Fibroblast of lung (primary cell): ENCODE data around the gene DOCK4. TPM values are rescaled to one million over a fixed set of nuclear protein-coding genes. Genes with fewer than 3 reads are reported as not detected.

Source experiments
- DNase-seq, 2 donors: peaks; one replicate each; pipeline versions ENCODE4 v3.0.0 to v3.0.0-alpha.2; 2010; ENCODE audit warnings: low read depth in 2 of 2
- H2AFZ ChIP-seq: 2 replicates; pipeline ENCODE4 v1.5.1; 2012; ENCODE audit warnings: low read length, control low read depth, inconsistent platforms
- H3K27ac ChIP-seq: 2 replicates; pipeline ENCODE4 v1.5.1; 2011; ENCODE audit warnings: low read length, control low read depth; ENCODE audit not compliant: insufficient read depth
- H3K27me3 ChIP-seq: 2 replicates; pipeline ENCODE4 v1.5.1; 2011; ENCODE audit warnings: mild to moderate bottlenecking, low read length; ENCODE audit not compliant: control insufficient read depth, insufficient read depth
- H3K36me3 ChIP-seq: 2 replicates; pipeline ENCODE4 v1.5.1; 2011; ENCODE audit warnings: low read length; ENCODE audit not compliant: control insufficient read depth, insufficient read depth
- H3K4me1 ChIP-seq: 2 replicates; pipeline ENCODE4 v1.5.1; 2011; ENCODE audit warnings: low read length; ENCODE audit not compliant: control insufficient read depth, insufficient read depth; ENCODE audit errors: extremely low read depth
- H3K4me2 ChIP-seq: 2 replicates; pipeline ENCODE4 v1.5.1; 2011; ENCODE audit warnings: low read length, control low read depth; ENCODE audit not compliant: insufficient read depth; ENCODE audit errors: extremely low read depth
- H3K4me3 ChIP-seq, 4 experiments: fragments of 200-600 bp in 1 of 4; sonication (generic) in 1 of 4; replicated peaks in 1 of 4; 2 replicates each; pipeline ENCODE4 v1.5.1; 2011 to 2016; ENCODE audit warnings: low read length in 4 of 4, low read depth in 3 of 4, mild to moderate bottlenecking in 3 of 4, control low read depth in 2 of 4, inconsistent platforms in 1 of 4, mixed read lengths in 1 of 4; ENCODE audit not compliant: insufficient read depth in 1 of 4; ENCODE audit errors: control extremely low read depth in 1 of 4
- H3K79me2 ChIP-seq: 2 replicates; pipeline ENCODE4 v1.5.1; 2012; ENCODE audit warnings: mild to moderate bottlenecking, low read length, inconsistent platforms; ENCODE audit not compliant: control insufficient read depth, insufficient read depth
- H3K9ac ChIP-seq: 2 replicates; pipeline ENCODE4 v1.5.1; 2011; ENCODE audit warnings: mild to moderate bottlenecking, low read length, control low read depth; ENCODE audit not compliant: insufficient read depth
- H3K9me3 ChIP-seq: 2 replicates; pipeline ENCODE4 v1.5.1; 2012; ENCODE audit warnings: low read depth, low read length; ENCODE audit not compliant: control insufficient read depth, insufficient read depth
- H4K20me1 ChIP-seq: 2 replicates; pipeline ENCODE4 v1.5.1; 2011; ENCODE audit warnings: low read length; ENCODE audit not compliant: control insufficient read depth, insufficient read depth; ENCODE audit errors: extremely low read depth
- EZH2 ChIP-seq: IDR thresholded peaks from 2 replicates; pipeline ENCODE4 v1.5.1; 2012; ENCODE audit warnings: low read length, control low read depth, mild to moderate bottlenecking; ENCODE audit errors: missing control alignments
- polyA plus RNA-seq, 2 donors: library from polyadenylated mRNA; depleted of rRNA in 1 of 2; stranded (reverse) in 1 of 2; unstranded in 1 of 2; fragments of >200 nt; gene quantifications; 2 replicates each; pipeline ENCODE4 v1.2.1, GENCODE V29; 2011 to 2012; ENCODE audit warnings: missing spikeins in 1 of 2
- total RNA-seq: library from RNA; depleted of rRNA; stranded (reverse); fragments of >200 nt; gene quantifications from 2 replicates; pipeline ENCODE4 v1.2.1, GENCODE V29; 2014
- TF ChIP-seq, protein P1 (sequence below), 2 donors: IDR thresholded peaks in 1 of 2; conservative IDR thresholded peaks in 1 of 2; 1 replicate in 1 of 2; 2 replicates in 1 of 2; pipeline ENCODE4 v1.5.1; 2011 to 2012; ENCODE audit warnings: low read length in 2 of 2, control low read depth in 1 of 2, inconsistent platforms in 1 of 2, low read depth in 1 of 2, mild to moderate bottlenecking in 1 of 2

Gene DOCK4
- total and polyA plus RNA-seq, 2 donors (not counting 1 experiment from before 2014, with no cell fraction given), result 20.8 to 39.3 TPM

DNA sequence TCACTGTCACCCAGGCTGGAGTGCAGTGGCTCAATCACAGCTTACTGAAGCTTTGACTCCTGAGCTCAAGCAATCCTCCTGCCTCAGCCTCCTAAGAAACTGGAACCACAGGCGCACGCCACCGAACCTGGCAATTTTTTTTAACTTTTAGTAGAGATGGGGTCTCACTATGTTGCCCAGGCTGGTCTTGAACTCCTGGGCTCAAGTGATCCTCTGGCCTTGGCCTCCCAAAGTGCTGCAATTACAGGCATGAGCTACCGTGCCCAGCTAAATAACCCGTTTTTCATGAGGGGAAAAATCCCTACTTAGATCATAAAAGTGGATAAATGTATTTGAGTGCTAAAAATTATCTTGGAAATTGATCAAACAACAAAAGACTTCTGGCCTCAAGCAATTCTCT is 443.4 kb downstream of the DOCK4 start:
- Histone ChIP-seq H3K9me3 (no peaks in the 10 kb centered on the region), H2AFZ (no peak overlapping the region), H4K20me1 (no peaks in the 10 kb centered on the region), H3K36me3 (no peaks in the 10 kb centered on the region), H3K4me3 (no peak overlapping the region), H3K27me3 (no peaks in the 10 kb centered on the region), H3K79me2 (no peaks in the 10 kb centered on the region), H3K4me2 (no peak overlapping the region), H3K9ac (no peak overlapping the region), H3K4me1 (no peaks in the 10 kb centered on the region), H3K27ac (no peak overlapping the region)
- TF ChIP-seq, protein P1, sequence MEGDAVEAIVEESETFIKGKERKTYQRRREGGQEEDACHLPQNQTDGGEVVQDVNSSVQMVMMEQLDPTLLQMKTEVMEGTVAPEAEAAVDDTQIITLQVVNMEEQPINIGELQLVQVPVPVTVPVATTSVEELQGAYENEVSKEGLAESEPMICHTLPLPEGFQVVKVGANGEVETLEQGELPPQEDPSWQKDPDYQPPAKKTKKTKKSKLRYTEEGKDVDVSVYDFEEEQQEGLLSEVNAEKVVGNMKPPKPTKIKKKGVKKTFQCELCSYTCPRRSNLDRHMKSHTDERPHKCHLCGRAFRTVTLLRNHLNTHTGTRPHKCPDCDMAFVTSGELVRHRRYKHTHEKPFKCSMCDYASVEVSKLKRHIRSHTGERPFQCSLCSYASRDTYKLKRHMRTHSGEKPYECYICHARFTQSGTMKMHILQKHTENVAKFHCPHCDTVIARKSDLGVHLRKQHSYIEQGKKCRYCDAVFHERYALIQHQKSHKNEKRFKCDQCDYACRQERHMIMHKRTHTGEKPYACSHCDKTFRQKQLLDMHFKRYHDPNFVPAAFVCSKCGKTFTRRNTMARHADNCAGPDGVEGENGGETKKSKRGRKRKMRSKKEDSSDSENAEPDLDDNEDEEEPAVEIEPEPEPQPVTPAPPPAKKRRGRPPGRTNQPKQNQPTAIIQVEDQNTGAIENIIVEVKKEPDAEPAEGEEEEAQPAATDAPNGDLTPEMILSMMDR (conservative IDR thresholded peaks at IDR 0.05 in 1 of 2, IDR thresholded peaks at IDR 0.05 in 1 of 2; ENCODE audit: low read depth in 1 of 2, low read length in 2 of 2), result no peak
- TF ChIP-seq EZH2, result no peak
- DNase-seq, result no peak

GRCh38 chr7:111762211-111762610 is 444.0 kb downstream of the DOCK4 start:
- peaks cover under 1% of the 10 kb centered on the region for H3K4me1 ChIP-seq
- H3K27me3 ChIP-seq, result no peaks in the 10 kb centered on the region
- H3K4me3 ChIP-seq, result no peak overlapping the region
- no peak overlapping the region for H3K9ac ChIP-seq
- no peak overlapping the region for H2AFZ ChIP-seq
- no peak for DNase-seq
- TF ChIP-seq, protein P1 (conservative IDR thresholded peaks at IDR 0.05 in 1 of 2, IDR thresholded peaks at IDR 0.05 in 1 of 2; ENCODE audit: low read depth in 1 of 2, low read length in 2 of 2), result no peak
- TF ChIP-seq EZH2, result no peak
- no peaks in the 10 kb centered on the region for H3K9me3 ChIP-seq
- no peaks in the 10 kb centered on the region for H3K79me2 ChIP-seq
- no peaks in the 10 kb centered on the region for H4K20me1 ChIP-seq
- no peak overlapping the region for H3K4me2 ChIP-seq
- H3K27ac ChIP-seq, result no peak overlapping the region
- H3K36me3 ChIP-seq, result no peaks in the 10 kb centered on the region

DNA sequence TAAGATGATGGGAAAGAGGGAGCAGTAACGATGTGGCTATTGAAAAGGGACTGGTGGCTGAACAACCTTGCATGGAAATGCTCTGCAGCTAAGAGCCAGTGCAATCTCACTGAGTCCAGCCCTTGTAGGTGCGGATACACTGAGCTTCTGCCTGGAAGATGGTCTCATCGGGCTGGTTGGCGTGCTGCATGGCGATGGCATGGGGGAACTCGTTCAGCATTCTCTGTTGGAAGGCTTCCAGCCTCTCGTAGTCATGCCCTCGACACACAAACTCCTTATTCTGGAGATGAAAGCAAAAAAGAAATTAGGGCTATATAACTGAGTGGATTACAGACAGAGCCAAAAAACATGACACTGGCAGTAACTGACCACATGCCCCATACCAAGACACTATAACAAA is 446.2 kb downstream of the DOCK4 start:
- Histone ChIP-seq H3K27me3 (no peaks in the 10 kb centered on the region), H3K9ac (no peak overlapping the region), H3K4me1 (peaks cover 5% of the 10 kb centered on the region), H3K9me3 (no peaks in the 10 kb centered on the region), H3K79me2 (no peaks in the 10 kb centered on the region), H3K27ac (no peak overlapping the region), H4K20me1 (no peaks in the 10 kb centered on the region), H3K4me2 (no peak overlapping the region), H2AFZ (no peak overlapping the region), H3K4me3 (no peak overlapping the region), H3K36me3 (no peaks in the 10 kb centered on the region)
- no peak for DNase-seq
- no peak for TF ChIP-seq EZH2
- TF ChIP-seq, protein P1 (conservative IDR thresholded peaks at IDR 0.05 in 1 of 2, IDR thresholded peaks at IDR 0.05 in 1 of 2; ENCODE audit: low read depth in 1 of 2, low read length in 2 of 2), result no peak
